IMR-90 (cell line): ENCODE results near the gene DNASE2. TPM values are rescaled to one million over a fixed set of nuclear protein-coding genes. Genes with fewer than 3 reads are reported as not detected.

Source experiments
- ATAC-seq: fragments of 200-7000 bp; cut with Tn5 transposase; 2 replicates; pipeline ENCODE4 v1.9.1; 2020; ENCODE audit warnings: low read depth, mild to moderate bottlenecking, moderate library complexity
- BruUV-seq: library from RNA; stranded (reverse); fragments of 400-500 nt; replicated peaks from 2 replicates; lab custom pipeline; 2021; lab: Mats Ljungman, UMichigan
- CTCF ChIA-PET: fragments of 300-600 bp; formaldehyde crosslinking; extraction: SDS; loops from one replicate; lab custom pipeline; 2021; ENCODE audit warnings: antibody characterized with exemption; lab: Yijun Ruan, JAX
- POLR2A ChIA-PET: fragments of 300-600 bp; sonication (Branson Sonifier 250); formaldehyde crosslinking; loops from one replicate; lab custom pipeline; 2022; ENCODE audit warnings: antibody characterized with exemption; ENCODE audit not compliant: unreplicated experiment; lab: Charles Lee
- DNase-seq: peaks from one replicate; pipeline ENCODE4 v3.0.0; 2013
- H2AFZ ChIP-seq: replicated peaks from 2 replicates; pipeline ENCODE3; 2013; ENCODE audit warnings: low read length, mild to moderate bottlenecking; ENCODE audit not compliant: poor library complexity
- H2AK5ac ChIP-seq: 2 replicates; pipeline ENCODE4 v1.6.1; 2013; ENCODE audit warnings: low read depth, low read length, inconsistent platforms
- H2AK9ac ChIP-seq: replicated peaks from 2 replicates; pipeline ENCODE3; 2013; ENCODE audit warnings: mild to moderate bottlenecking, low read depth, low read length, moderate library complexity; ENCODE audit not compliant: poor library complexity
- H2BK120ac ChIP-seq: 2 replicates; pipeline ENCODE4 v1.6.1; 2013; ENCODE audit warnings: low read depth, low read length, inconsistent platforms
- H2BK15ac ChIP-seq: 3 replicates; pipeline ENCODE4 v1.6.1; 2013; ENCODE audit warnings: low read depth, low read length, inconsistent platforms
- H2BK20ac ChIP-seq: 2 replicates; pipeline ENCODE4 v1.6.1; 2013; ENCODE audit warnings: low read depth, mild to moderate bottlenecking, inconsistent platforms, low read length, moderate library complexity
- H2BK5ac ChIP-seq: 2 replicates; pipeline ENCODE4 v1.6.1; 2013; ENCODE audit warnings: mild to moderate bottlenecking, low read depth, low read length, inconsistent platforms; ENCODE audit not compliant: poor library complexity, severe bottlenecking
- H3K14ac ChIP-seq: replicated peaks from 2 replicates; pipeline ENCODE4 v1.6.1; 2013; ENCODE audit warnings: low read depth, low read length, inconsistent platforms
- H3K18ac ChIP-seq: 2 replicates; pipeline ENCODE4 v1.6.1; 2013; ENCODE audit warnings: low read depth, low read length, control low read depth
- H3K23ac ChIP-seq: 2 replicates; pipeline ENCODE4 v1.6.1; 2013; ENCODE audit warnings: low read depth, low read length, inconsistent platforms
- H3K27ac ChIP-seq: 2 replicates; pipeline ENCODE4 v1.5.1; 2013; ENCODE audit warnings: mild to moderate bottlenecking, control low read depth, low read length; ENCODE audit not compliant: insufficient read depth
- H3K27me3 ChIP-seq: 2 replicates; pipeline ENCODE4 v1.6.1; 2013; ENCODE audit warnings: low read length; ENCODE audit not compliant: control insufficient read depth, insufficient read depth
- H3K36me3 ChIP-seq: 2 replicates; pipeline ENCODE4 v1.6.1; 2013; ENCODE audit warnings: low read length, mixed read lengths; ENCODE audit not compliant: control insufficient read depth, insufficient read depth
- H3K4ac ChIP-seq: 2 replicates; pipeline ENCODE4 v1.6.1; 2013; ENCODE audit warnings: low read depth, low read length, inconsistent platforms
- H3K4me1 ChIP-seq: 2 replicates; pipeline ENCODE4 v1.6.1; 2013; ENCODE audit warnings: low read length, mixed read lengths; ENCODE audit not compliant: control insufficient read depth, insufficient read depth
- H3K4me2 ChIP-seq: 2 replicates; pipeline ENCODE4 v1.6.1; 2013; ENCODE audit warnings: low read depth, mild to moderate bottlenecking, control low read depth, low read length, moderate library complexity
- H3K4me3 ChIP-seq: 2 replicates; pipeline ENCODE4 v1.5.1; 2013; ENCODE audit warnings: low read depth, mild to moderate bottlenecking, control low read depth, low read length, moderate library complexity; ENCODE audit not compliant: insufficient read depth
- H3K56ac ChIP-seq: 2 replicates; pipeline ENCODE4 v1.6.1; 2013; ENCODE audit warnings: low read length, inconsistent platforms; ENCODE audit not compliant: insufficient read depth; ENCODE audit errors: extremely low read depth
- H3K79me1 ChIP-seq, 2 experiments: 2 replicates each; pipeline ENCODE4 v1.6.1; 2013; ENCODE audit warnings: low read length in 2 of 2, inconsistent platforms in 1 of 2, low read depth in 1 of 2
- H3K9ac ChIP-seq: 2 replicates; pipeline ENCODE4 v1.6.1; 2013; ENCODE audit warnings: low read depth, low read length, control low read depth
- H3K9me1 ChIP-seq: 2 replicates; pipeline ENCODE4 v1.6.1; 2013; ENCODE audit warnings: low read length, inconsistent platforms; ENCODE audit not compliant: insufficient read depth
- H3K9me3 ChIP-seq: 2 replicates; pipeline ENCODE4 v1.6.1; 2013; ENCODE audit warnings: low read length; ENCODE audit not compliant: control insufficient read depth, insufficient read depth
- H4K20me1 ChIP-seq: 2 replicates; pipeline ENCODE4 v1.6.1; 2013; ENCODE audit warnings: low read length, inconsistent platforms; ENCODE audit not compliant: insufficient read depth
- H4K5ac ChIP-seq: 2 replicates; pipeline ENCODE4 v1.6.1; 2013; ENCODE audit warnings: mild to moderate bottlenecking, low read depth, low read length, control low read depth
- H4K8ac ChIP-seq, 2 experiments: 2 replicates each; pipeline ENCODE4 v1.6.1; 2013; ENCODE audit warnings: low read depth in 2 of 2, low read length in 2 of 2, control low read depth in 1 of 2, inconsistent platforms in 1 of 2
- H4K91ac ChIP-seq: 2 replicates; pipeline ENCODE4 v1.6.1; 2013; ENCODE audit warnings: low read depth, low read length, inconsistent platforms; ENCODE audit not compliant: insufficient read depth
- CEBPB ChIP-seq: IDR thresholded peaks from 2 replicates; pipeline ENCODE4 v1.6.1; 2012; ENCODE audit warnings: low read depth, low read length, improper control_type of control experiment
- MAZ ChIP-seq: IDR thresholded peaks from 2 replicates; pipeline ENCODE4 v1.6.1; 2012; ENCODE audit warnings: low read depth, mild to moderate bottlenecking, low read length, improper control_type of control experiment, moderate library complexity, borderline replicate concordance
- MXI1 ChIP-seq: IDR thresholded peaks from 2 replicates; pipeline ENCODE4 v1.6.1; 2012; ENCODE audit warnings: low read depth, mild to moderate bottlenecking, low read length, moderate library complexity, borderline replicate concordance
- NFE2L2 ChIP-seq: fragments of 150-350 bp; IDR thresholded peaks from 2 replicates; pipeline ENCODE4 v1.6.1; 2016; ENCODE audit warnings: low read depth, mild to moderate bottlenecking, low read length
- RAD21 ChIP-seq: IDR thresholded peaks from 2 replicates; pipeline ENCODE4 v1.6.1; 2012; ENCODE audit warnings: low read length, improper control_type of control experiment
- RFX5 ChIP-seq: IDR thresholded peaks from 2 replicates; pipeline ENCODE4 v1.8.0; 2012; ENCODE audit warnings: low read depth, mild to moderate bottlenecking, low read length, moderate library complexity
- SMC3 ChIP-seq: fragments of 150-350 bp; IDR thresholded peaks from 2 replicates; pipeline ENCODE4 v1.6.1; 2016; ENCODE audit warnings: low read depth, mild to moderate bottlenecking, antibody characterized with exemption, low read length, moderate library complexity
- WGBS, 2 experiments: methylation state at CpG; one replicate each; pipeline versions ENCODE4 v1.1.5 to v1.1.7; 2013; ENCODE audit warnings: missing lambda C conversion rate in 2 of 2; ENCODE audit not compliant: insufficient read length in 1 of 2; ENCODE audit errors: extremely low coverage in 2 of 2; 5-methylcytosine and 5-hydroxymethylcytosine counted together
- dilution Hi-C: fragments of 300-500 bp; cut with HindIII; formaldehyde crosslinking; loops from one replicate; pipeline ENCODE4 v1.14.3; 2018; ENCODE audit warnings: low sequenced_read_pairs; ENCODE audit not compliant: unreplicated experiment
- in situ Hi-C: fragments of 300-500 bp; cut with MboI; formaldehyde crosslinking; loops from 3 replicates; pipeline ENCODE4 v1.14.3; 2019; ENCODE audit warnings: low sequenced_read_pairs, inconsistent platforms, mixed read lengths
- intact Hi-C: fragments of 100-400 bp; cut with micrococcal nuclease; formaldehyde crosslinking; loops from 2 replicates; pipeline ENCODE4 v1.10.0; 2022
- polyA plus RNA-seq, 3 experiments: library from polyadenylated mRNA; depleted of rRNA; stranded (reverse); fragments of >200 nt; gene quantifications; 2 replicates each; pipeline ENCODE4 v1.2.3, GENCODE V29; 2012; ENCODE audit warnings: low replicate concordance in 1 of 3
- total RNA-seq: library from RNA; depleted of rRNA; stranded (reverse); fragments of >200 nt; gene quantifications from 2 replicates; pipeline ENCODE4 v1.2.3, GENCODE V29; 2012
- TF ChIP-seq, protein P1 (sequence below): fragments of 150-350 bp; IDR thresholded peaks from 2 replicates; pipeline ENCODE4 v1.6.1; 2017; ENCODE audit warnings: mild to moderate bottlenecking, antibody characterized with exemption, low read length, low read depth

The DNASE2 gene
- total and polyA plus RNA-seq, 2 of the 4 experiments (the other 2 are of a cell fraction), result 9.5 to 31.1 TPM

DNA sequence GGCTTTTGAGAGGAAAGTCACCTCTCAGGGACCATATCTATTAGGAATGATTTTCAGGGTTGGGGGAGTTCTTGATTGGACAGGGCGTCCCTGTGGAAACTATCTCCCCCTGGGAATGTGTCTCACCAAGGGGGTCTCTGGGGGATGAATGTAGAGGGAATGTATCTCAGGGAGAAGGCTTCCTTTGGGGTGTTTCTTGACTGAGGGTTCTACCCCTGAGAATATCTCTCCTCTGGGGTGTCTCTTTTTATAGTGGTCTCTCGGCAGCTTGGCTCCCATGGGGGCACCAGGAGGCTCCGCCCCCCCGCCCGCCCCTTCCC is 47.9 kb downstream of the DNASE2 start:
- CTCF ChIA-PET, result no interaction called here
- Histone ChIP-seq H2AFZ (no peak overlapping the region), H3K23ac (no peak overlapping the region), H3K36me3 (no peaks in the 10 kb centered on the region), H3K18ac (no peak overlapping the region), H3K4me2 (no peak overlapping the region), H2BK20ac (no peak overlapping the region), H4K91ac (no peak overlapping the region), H2AK9ac (no peak overlapping the region), H3K9me1 (0 out of 2 replicates have a peak, but pooled peaks cover 8% of the 10 kb centered on the region), H3K27me3 (peaks cover 48% of the 10 kb centered on the region), H3K56ac (no peak overlapping the region), H2BK5ac (no peak overlapping the region), H3K4me1 (peaks cover 3% of the 10 kb centered on the region; the same call in 1 of the 2 replicates), H3K27ac (no peak overlapping the region), H2AK5ac (no peak overlapping the region), H4K8ac (no peak overlapping the region), H3K79me1 (no peaks in the 10 kb centered on the region), H2BK120ac (no peak overlapping the region), H3K4me3 (no peak overlapping the region), H4K20me1 (peaks cover 21% of the 10 kb centered on the region), H3K9me3 (no peaks in the 10 kb centered on the region; the same call in 1 of the 2 replicates), H3K14ac (no peak overlapping the region), H4K5ac (no peak overlapping the region), H3K4ac (no peak overlapping the region), H3K9ac (no peak overlapping the region), H2BK15ac (no peak overlapping the region)
- TF ChIP-seq CEBPB (no peak), MAZ (no peak), RFX5 (no peak), SMC3 (no peak), MXI1 (no peak), RAD21 (no peak), NFE2L2 (no peak)
- TF ChIP-seq, protein P1, sequence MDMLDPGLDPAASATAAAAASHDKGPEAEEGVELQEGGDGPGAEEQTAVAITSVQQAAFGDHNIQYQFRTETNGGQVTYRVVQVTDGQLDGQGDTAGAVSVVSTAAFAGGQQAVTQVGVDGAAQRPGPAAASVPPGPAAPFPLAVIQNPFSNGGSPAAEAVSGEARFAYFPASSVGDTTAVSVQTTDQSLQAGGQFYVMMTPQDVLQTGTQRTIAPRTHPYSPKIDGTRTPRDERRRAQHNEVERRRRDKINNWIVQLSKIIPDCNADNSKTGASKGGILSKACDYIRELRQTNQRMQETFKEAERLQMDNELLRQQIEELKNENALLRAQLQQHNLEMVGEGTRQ, result no peak
- ATAC-seq (no peak), DNase-seq (no peak)
- BruUV-seq, result no TSS peak
- POLR2A ChIA-PET, result no interaction called here
- in situ Hi-C loops (no loop called here), intact Hi-C loops (no loop called here), dilution Hi-C loops (no loop called here)
- no CpG with 5 or more reads among the region's 5 CpGs for WGBS, 2 experiments
